Thymus (tissue), 14 donors: ENCODE results near the gene STAMBP. TPM values are rescaled to one million over a fixed set of nuclear protein-coding genes. Genes with fewer than 3 reads are reported as not detected.
"Not testable (repeated sequence)": the region's sequence is repeated elsewhere in the genome, so short reads cannot be mapped to it uniquely, and the experiment has no call there.

Source experiments
- DNase-seq, 9 donors: peaks; one replicate each; pipeline ENCODE4 v3.0.0-alpha.2; 2013; ENCODE audit warnings: low spot score in 9 of 9, low read depth in 6 of 9, missing footprints in 1 of 9
- H3K27ac ChIP-seq, 2 donors: one replicate each; pipeline ENCODE4 v1.5.1; 2013; ENCODE audit warnings: control low read depth in 1 of 2, low read depth in 1 of 2, low read length in 1 of 2, mild to moderate bottlenecking in 1 of 2, moderate library complexity in 1 of 2
- H3K27me3 ChIP-seq, 2 donors: one replicate each; pipeline ENCODE4 v1.5.1; 2013; ENCODE audit warnings: low read length in 1 of 2; ENCODE audit not compliant: control insufficient read depth in 2 of 2, insufficient read depth in 1 of 2
- H3K36me3 ChIP-seq, 2 donors: one replicate each; pipeline ENCODE4 v1.5.1; 2013; ENCODE audit warnings: low read length in 1 of 2, mild to moderate bottlenecking in 1 of 2, moderate library complexity in 1 of 2; ENCODE audit not compliant: control insufficient read depth in 2 of 2, insufficient read depth in 2 of 2
- H3K4me1 ChIP-seq, 2 donors: one replicate each; pipeline ENCODE4 v1.5.1; 2013; ENCODE audit warnings: low read length in 2 of 2; ENCODE audit not compliant: control insufficient read depth in 2 of 2, insufficient read depth in 2 of 2
- H3K4me3 ChIP-seq, 2 donors: one replicate each; pipeline ENCODE4 v1.5.1; 2013; ENCODE audit warnings: low read length in 2 of 2, control low read depth in 1 of 2, mild to moderate bottlenecking in 1 of 2
- H3K9me3 ChIP-seq, 2 donors: one replicate each; pipeline ENCODE4 v1.5.1; 2013; ENCODE audit warnings: low read length in 1 of 2, mild to moderate bottlenecking in 1 of 2; ENCODE audit not compliant: control insufficient read depth in 2 of 2, insufficient read depth in 1 of 2
- WGBS: extraction: QIAGEN DNeasy Blood & Tissue Kit; methylation state at CpG from one replicate; pipeline ENCODE4 v1.1.7; 2013; 5-methylcytosine and 5-hydroxymethylcytosine counted together
- long read RNA-seq, 10 donors: transcript quantifications; one replicate each; lab custom pipeline, GENCODE V29; 2026
- polyA plus RNA-seq: library from polyadenylated mRNA; stranded (reverse); fragments of 200-250 nt; gene quantifications from one replicate; pipeline ENCODE4 v1.2.3, GENCODE V29; 2013
- total RNA-seq: library from RNA; stranded (reverse); fragments of 120-200 nt; gene quantifications from one replicate; pipeline ENCODE4 v1.2.4, GENCODE V29; 2013
- donor health status: healthy.

STAMBP gene
- 46.3 TPM for total RNA-seq
- polyA plus RNA-seq: 48.8 TPM
- long read RNA-seq, donor 1: 0 reads
- long read RNA-seq, donor 2, full-length matches to known transcripts: 13 of 18 reads
- long read RNA-seq, donor 2, partial matches to known transcripts: 5 of 18 reads
- long read RNA-seq, donor 2, other reads (novel, unspliced or antisense): 0 of 18 reads
- long read RNA-seq, donor 3, full-length matches to known transcripts: 10 of 10 reads
- long read RNA-seq, donor 3, partial matches to known transcripts: 0 of 10 reads
- long read RNA-seq, donor 3, other reads (novel, unspliced or antisense): 0 of 10 reads
- long read RNA-seq, donor 4, full-length matches to known transcripts: 2 of 15 reads
- long read RNA-seq, donor 4, partial matches to known transcripts: 13 of 15 reads
- long read RNA-seq, donor 4, other reads (novel, unspliced or antisense): 0 of 15 reads
- long read RNA-seq, donor 5, full-length matches to known transcripts: 6 of 13 reads
- long read RNA-seq, donor 5, partial matches to known transcripts: 7 of 13 reads
- long read RNA-seq, donor 5, other reads (novel, unspliced or antisense): 0 of 13 reads
- long read RNA-seq, donor 6, full-length matches to known transcripts: 6 of 6 reads
- long read RNA-seq, donor 6, partial matches to known transcripts: 0 of 6 reads
- long read RNA-seq, donor 6, other reads (novel, unspliced or antisense): 0 of 6 reads
- long read RNA-seq, donor 7, full-length matches to known transcripts: 3 of 3 reads
- long read RNA-seq, donor 7, partial matches to known transcripts: 0 of 3 reads
- long read RNA-seq, donor 7, other reads (novel, unspliced or antisense): 0 of 3 reads
- long read RNA-seq, donor 8, full-length matches to known transcripts: 1 of 1 reads
- long read RNA-seq, donor 8, partial matches to known transcripts: 0 of 1 reads
- long read RNA-seq, donor 8, other reads (novel, unspliced or antisense): 0 of 1 reads
- long read RNA-seq, donor 9, full-length matches to known transcripts: 4 of 18 reads
- long read RNA-seq, donor 9, partial matches to known transcripts: 14 of 18 reads
- long read RNA-seq, donor 9, other reads (novel, unspliced or antisense): 0 of 18 reads
- long read RNA-seq, donor 10, full-length matches to known transcripts: 3 of 8 reads
- long read RNA-seq, donor 10, partial matches to known transcripts: 5 of 8 reads
- long read RNA-seq, donor 10, other reads (novel, unspliced or antisense): 0 of 8 reads

DNA sequence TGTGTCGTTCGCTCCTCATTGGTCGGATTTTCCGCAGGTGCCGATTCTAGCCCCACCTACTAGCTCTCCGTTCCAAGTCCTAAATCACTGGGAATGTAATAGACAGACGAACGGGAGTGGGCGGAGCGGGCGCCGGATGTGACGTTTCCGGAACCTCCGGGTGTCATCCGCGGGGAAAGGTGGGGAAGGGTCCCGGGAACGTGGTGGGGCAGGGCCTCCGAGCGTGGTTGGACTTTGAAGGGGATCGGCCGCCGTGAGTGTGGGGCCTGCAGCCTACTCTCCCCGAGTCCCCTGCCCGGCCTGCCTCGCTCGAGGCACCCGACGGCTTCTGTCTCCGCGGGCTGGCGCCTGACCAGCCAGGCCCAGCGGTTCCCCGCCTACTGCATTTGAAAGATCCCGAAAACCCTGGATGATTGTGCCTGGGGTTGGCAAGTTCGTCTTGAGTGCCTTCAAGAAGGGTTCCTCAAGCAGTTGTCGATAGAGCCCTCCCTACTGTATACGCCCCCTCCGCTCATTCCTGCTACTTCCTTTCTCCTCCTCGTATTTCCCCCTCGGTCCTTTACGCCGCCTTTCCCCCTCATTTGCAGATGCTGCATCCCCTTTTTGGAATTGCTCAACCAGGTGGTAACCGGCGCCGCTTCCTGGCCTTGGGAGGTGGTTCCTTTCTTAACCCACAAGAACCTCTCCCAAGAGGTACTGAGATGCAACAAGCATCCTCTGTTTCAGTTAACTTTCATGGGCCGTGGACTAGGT is at the start of gene STAMBP:
Gene STAMBP, plus strand, starts transcription at position 144 of the 753 bp plus-strand sequence. CDS start 1,896 bp downstream, outside the sequence.
- H3K4me1 ChIP-seq: peaks cover 5 to 11% of the 10 kb centered on the region in 2 donors
- H3K36me3 ChIP-seq: peaks cover 14 to 21% of the 10 kb centered on the region in 2 donors
- no peaks in the 10 kb centered on the region for H3K27me3 ChIP-seq
- peaks cover 0 to 1% of the 10 kb centered on the region in 2 donors for H3K9me3 ChIP-seq
- H3K4me3 ChIP-seq: peak within 1 kb of the TSS; percentile 74 to 94
- peak; percentile 86 to 98 (median 94) for DNase-seq
- H3K27ac ChIP-seq: peak within 1 kb of the TSS; percentile 86 to 91
- WGBS: under 1% methylated on average over 48 of the region's 48 CpGs

GRCh38 chr2:73779467-73780236 is 49.1 kb upstream of the STAMBP start, which contains the start of gene DUSP11:
Gene DUSP11 (minus strand): TSS chr2:73780103. CDS start chr2:73779974, 129 bp downstream.
- Histone ChIP-seq H3K4me1 (peaks cover 0 to 4% of the 10 kb centered on the region in 2 donors), H3K36me3 (peaks cover 0 to 20% of the 10 kb centered on the region in 2 donors), H3K4me3 (peak within 1 kb of the TSS; percentile 67 to 71), H3K9me3 (no peaks in the 10 kb centered on the region), H3K27me3 (no peaks in the 10 kb centered on the region), H3K27ac (peak within 1 kb of the TSS; percentile 70 to 82)
- under 1% methylated on average over 40 of the region's 40 CpGs for WGBS
- DNase-seq: peak; percentile 84 to 99 (median 96)

GRCh38 chr2:73780237-73780582 is 48.6 kb upstream of the STAMBP start:
- peaks cover 0 to 4% of the 10 kb centered on the region in 2 donors for H3K4me1 ChIP-seq
- H3K27ac ChIP-seq: no peak overlapping the region
- H3K4me3 ChIP-seq: peak overlapping the region; percentile 67 to 71
- WGBS: 6% methylated on average over 7 of the region's 7 CpGs
- DNase-seq: no peak
- peaks cover 0 to 14% of the 10 kb centered on the region in 2 donors for H3K36me3 ChIP-seq
- H3K27me3 ChIP-seq: no peaks in the 10 kb centered on the region
- H3K9me3 ChIP-seq: no peaks in the 10 kb centered on the region

DNA sequence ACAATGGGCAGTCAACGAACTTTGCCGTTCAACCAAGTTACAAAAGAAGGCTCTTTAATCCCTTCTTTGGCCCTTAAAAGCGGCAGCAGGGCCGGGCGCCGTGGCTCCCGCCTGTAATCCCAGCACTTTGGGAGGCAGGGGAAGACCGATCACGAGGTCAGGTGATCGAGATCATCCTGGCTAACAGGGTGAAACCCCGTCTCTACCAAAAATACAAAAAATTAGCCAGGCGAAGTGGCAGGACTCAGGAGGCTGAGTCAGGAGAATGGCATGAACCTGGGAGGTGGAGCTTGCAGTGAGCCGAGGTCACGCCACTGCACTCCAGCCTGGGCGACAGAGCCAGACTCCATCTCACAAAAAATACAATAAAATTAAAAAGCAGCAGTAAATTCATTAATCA is 45.4 kb upstream of the STAMBP start:
- not testable (repeated sequence) for H3K36me3 ChIP-seq, H3K9me3 ChIP-seq, DNase-seq, H3K4me3 ChIP-seq, H3K27me3 ChIP-seq, H3K4me1 ChIP-seq, H3K27ac ChIP-seq
- 93% methylated on average over 15 of the region's 15 CpGs for WGBS

DNA sequence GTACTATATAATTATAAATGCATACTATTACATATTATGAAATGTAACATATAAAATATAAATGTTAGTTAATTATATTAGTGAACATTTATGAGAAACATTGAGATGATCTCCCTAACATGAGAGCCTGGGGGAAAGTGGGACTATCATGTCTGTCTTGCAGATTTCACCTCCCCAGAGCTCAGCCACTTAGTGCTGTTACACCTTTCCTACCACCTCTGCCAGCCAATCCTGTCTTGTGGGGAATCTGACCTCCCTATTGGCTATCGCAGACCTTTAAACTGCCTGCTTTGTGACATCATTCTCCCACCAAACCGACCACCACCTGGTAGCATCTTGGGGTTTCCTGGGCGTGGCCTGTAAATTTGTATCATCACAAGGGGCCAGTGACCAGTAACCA is 44.9 kb upstream of the STAMBP start, which contains the start of gene C2orf78:
Gene C2orf78, plus strand, starts transcription at position 301 of the 400 bp plus-strand sequence. CDS start 127 bp downstream, outside the sequence.
- H3K27ac ChIP-seq, H3K4me1 ChIP-seq, H3K27me3 ChIP-seq, DNase-seq, H3K36me3 ChIP-seq, H3K4me3 ChIP-seq, H3K9me3 ChIP-seq: not testable (repeated sequence)
- 69% methylated on average over 3 of the region's 3 CpGs for WGBS

DNA sequence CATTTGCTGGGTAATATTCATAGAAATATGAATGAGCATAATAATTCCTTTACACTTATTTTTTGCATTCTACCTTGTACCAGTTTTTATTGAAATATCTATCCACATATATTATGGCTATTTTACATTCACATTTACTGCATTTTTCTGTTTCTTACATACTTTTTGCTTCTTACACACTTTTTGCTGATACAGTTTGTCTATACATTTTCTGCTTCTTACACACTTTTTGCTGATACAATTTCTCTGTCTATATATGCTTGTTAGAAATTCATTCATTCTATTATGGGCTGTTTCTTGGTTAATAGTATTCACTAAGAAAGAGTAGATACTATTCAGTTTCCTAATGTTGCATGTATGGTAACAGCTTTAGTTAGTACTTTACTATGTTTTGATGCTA is 16.9 kb upstream of the STAMBP start:
- Histone ChIP-seq H3K36me3 (no peaks in the 10 kb centered on the region), H3K27me3 (no peaks in the 10 kb centered on the region), H3K9me3 (no peaks in the 10 kb centered on the region), H3K4me3 (no peak overlapping the region), H3K4me1 (no peaks in the 10 kb centered on the region), H3K27ac (no peak overlapping the region)
- DNase-seq: no peak

DNA sequence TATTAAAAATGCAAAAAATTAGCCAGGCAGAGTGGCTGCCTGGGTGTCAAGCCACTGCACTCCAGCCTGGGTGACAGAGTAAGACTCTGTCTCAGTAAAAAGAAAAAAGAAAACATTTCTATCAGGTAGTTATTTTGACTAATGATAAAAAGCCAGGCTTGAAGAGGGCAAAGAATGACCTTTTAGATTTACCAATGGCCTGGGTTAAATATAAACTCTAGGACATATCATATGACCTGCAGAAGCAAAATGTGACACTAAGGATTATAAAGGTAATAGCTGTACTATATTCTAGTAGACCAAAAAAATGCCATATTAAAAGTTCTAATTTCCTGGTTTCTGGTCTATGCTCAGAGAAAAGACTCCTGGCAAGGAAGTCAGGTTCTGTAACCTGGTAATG is 16.1 kb upstream of the STAMBP start:
- Histone ChIP-seq H3K27me3 (no peaks in the 10 kb centered on the region), H3K9me3 (no peaks in the 10 kb centered on the region), H3K36me3 (no peaks in the 10 kb centered on the region), H3K4me3 (no peak overlapping the region), H3K4me1 (no peaks in the 10 kb centered on the region), H3K27ac (no peak overlapping the region)
- DNase-seq: no peak

DNA sequence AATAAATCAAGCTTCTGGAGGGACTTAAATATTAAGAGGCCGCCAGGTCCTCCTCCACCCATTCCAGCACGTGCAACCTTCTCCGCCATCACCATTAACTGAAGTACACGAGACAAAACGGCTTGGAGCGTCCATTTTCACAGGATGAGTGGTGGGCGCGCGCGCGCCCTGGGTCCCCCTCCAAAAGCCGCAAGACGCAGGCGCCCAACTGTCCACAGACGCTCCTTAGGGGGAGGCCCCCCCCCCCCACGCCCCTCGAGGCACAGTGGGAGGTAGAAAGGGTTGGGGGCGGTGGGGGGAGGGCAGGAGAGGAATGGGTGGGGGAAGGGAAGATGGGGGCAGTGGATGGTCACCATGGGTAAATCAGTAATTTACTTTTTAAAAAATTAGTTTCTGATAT is 10.5 kb upstream of the STAMBP start:
- WGBS: 94% methylated on average over 18 of the region's 18 CpGs
- no peak for DNase-seq
- H3K27ac ChIP-seq: no peak overlapping the region
- H3K9me3 ChIP-seq: no peaks in the 10 kb centered on the region
- no peaks in the 10 kb centered on the region for H3K27me3 ChIP-seq
- H3K4me3 ChIP-seq: no peak overlapping the region
- H3K4me1 ChIP-seq: no peaks in the 10 kb centered on the region
- no peaks in the 10 kb centered on the region for H3K36me3 ChIP-seq
